WI38 (cell line): Measurements from ENCODE around the gene NFAM1.

Source experiments
- H3K4me3 ChIP-seq: 2 replicates; pipeline ENCODE4 v1.5.1; 2011; ENCODE audit warnings: low read depth, mild to moderate bottlenecking, control low read depth, low read length
- CTCF ChIP-seq: IDR thresholded peaks from 2 replicates; pipeline ENCODE4 v1.5.1; 2012; ENCODE audit warnings: low read depth, mild to moderate bottlenecking, control low read depth, low read length

Gene NFAM1

GRCh38 chr22:42343121-42343454 is 89.1 kb downstream of the NFAM1 start:
- no peak for TF ChIP-seq CTCF
- no peak overlapping the region for H3K4me3 ChIP-seq

DNA sequence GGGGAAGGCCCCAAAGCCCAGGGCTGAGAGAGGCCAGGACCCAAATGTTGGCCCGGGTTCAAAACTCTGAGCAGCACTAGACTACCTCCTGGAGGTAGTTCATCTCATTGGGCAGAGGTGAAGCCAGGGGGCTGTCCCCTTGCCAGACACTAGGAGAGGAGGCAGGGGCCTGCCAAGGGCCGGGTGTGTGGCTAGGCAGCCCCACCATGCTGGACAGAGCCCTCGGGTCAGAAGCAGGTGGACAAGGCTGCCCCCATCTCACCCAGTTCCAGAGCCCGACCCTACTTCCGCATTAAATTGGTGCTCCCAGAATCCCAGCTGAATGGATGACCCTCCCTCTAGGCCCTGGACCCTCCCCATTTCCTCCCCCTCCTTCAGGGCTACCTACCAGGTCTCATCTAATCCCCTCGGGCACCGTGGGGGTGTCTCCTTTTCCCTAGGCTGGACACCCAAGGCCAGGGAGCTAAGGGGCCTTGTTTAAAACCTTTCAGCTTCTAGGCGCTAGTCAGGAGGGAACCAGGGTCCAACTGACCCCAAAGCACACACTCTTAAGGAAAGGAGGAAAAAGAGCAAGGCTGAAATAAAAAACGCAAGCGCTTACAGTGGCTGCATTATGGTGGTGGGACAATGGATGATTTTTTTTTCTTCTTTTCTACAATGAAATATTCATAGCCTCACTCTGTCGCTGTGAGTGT is 89.6 kb downstream of the NFAM1 start:
- TF ChIP-seq CTCF: no peak
- no peak overlapping the region for H3K4me3 ChIP-seq

DNA sequence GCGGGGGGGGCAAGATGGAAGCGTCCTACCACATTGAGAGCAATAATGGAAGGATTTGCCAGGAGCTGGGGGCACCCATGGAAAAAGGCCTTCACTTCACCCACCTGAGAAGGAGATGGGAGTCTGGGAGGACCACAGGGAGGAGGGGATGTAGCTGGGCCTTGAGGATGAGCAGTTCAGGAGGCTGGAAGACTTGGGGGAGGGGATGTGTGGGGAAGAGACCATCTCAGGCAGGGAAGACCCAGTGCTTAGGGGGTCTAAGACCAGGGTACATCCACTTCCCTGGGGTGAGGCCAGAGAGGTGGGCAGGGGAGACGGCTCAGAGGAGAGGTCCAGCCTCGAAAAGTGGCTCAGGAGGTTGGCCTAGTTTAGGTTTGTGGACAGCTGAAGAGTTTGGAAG is 90.4 kb downstream of the NFAM1 start:
- no peak overlapping the region for H3K4me3 ChIP-seq
- no peak for TF ChIP-seq CTCF

DNA sequence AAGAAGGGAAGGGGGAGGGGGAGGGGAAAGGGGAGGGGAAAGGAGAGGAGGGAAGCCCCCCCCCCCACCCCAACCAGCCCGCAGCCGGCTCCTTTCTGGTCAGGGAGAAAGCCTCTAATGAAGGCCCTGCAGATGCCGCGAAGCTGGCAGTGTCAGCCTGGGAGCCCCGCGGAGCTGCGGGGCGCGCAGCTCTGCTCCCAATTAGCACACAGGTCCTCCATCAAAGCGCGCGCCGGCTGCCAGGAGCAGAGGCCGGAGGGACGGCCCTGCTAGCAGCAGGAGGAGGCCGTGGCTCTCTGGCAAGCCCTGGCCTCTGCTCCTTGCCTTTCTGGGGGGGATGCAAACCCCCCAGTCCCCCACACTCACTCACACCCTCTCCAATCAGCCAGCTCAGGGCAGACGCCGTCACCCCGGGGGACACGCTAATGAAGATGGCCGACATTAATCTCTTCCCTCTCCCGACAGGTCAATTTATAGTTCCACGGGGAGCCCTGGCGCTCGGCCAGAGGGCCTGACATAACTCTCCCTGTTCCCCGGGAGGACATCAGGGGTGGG is 91.3 kb downstream of the NFAM1 start:
- TF ChIP-seq CTCF: no peak
- no peak overlapping the region for H3K4me3 ChIP-seq

DNA sequence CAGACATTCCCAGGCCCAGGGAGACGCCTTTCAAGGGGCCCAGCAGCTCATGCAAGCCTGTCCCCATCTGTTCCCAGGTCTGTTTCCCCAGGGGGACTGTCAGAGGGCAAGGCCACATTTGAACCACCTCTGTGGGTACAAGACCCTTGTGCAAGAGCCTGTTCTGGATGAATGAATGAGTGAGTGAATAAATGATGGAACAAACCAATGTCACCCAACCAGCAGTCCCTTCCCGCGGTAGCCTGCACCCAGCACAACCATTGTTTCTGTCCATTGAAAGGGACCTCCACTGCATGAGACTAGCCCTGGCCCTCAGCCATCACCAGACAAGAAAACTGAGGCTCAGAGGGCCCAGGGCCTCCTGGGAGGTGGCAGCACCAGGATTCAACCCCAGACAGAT is 92.1 kb downstream of the NFAM1 start:
- H3K4me3 ChIP-seq: no peak overlapping the region
- no peak for TF ChIP-seq CTCF

- no peak overlapping the region for H3K4me3 ChIP-seq
- no peak for TF ChIP-seq CTCF
These were observed 93.7 kb downstream of the NFAM1 start for GRCh38 chr22:42338479-42338878.

DNA sequence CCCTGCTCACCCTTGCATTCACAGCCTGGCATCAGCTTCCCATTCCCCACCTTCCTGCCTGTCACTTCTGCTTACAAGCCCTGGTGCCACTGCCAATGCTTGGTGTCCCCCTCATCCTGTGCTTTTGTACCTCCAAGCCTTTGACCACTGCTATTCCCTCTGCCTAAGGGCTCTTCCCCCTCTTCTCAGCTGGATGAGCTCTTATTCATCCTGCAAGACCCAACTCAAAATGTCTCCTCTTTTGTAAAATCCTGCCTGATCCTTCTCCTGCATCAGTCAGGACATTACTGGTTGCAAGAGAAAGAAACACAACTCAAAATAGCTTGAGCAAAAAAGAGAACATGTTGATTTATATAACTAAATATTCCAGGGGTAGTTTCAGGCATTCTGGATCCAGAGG is 94.8 kb downstream of the NFAM1 start:
- H3K4me3 ChIP-seq: no peak overlapping the region
- TF ChIP-seq CTCF: no peak
